Coronary artery (tissue), 2 donors: Measurements from ENCODE around the gene SPATA4.

Experiments used
- DNase-seq: peaks from one replicate; pipeline ENCODE4 v3.0.0-alpha.2; 2017; ENCODE audit warnings: low spot score
- H3K27ac ChIP-seq, 2 donors: fragments of 200-600 bp; sonication (generic); one replicate each; pipeline ENCODE4 v1.5.1; 2016 to 2019
- H3K4me3 ChIP-seq: fragments of 200-600 bp; sonication (generic); 2 replicates; pipeline ENCODE4 v1.5.1; 2016; ENCODE audit warnings: mild to moderate bottlenecking, moderate library complexity
- CTCF ChIP-seq: fragments of 200-600 bp; sonication (generic); IDR thresholded peaks from one replicate; pipeline ENCODE4 v1.5.1; 2019; ENCODE audit warnings: antibody characterized with exemption

Gene SPATA4

GRCh38 chr4:176185051-176185450 is 10.3 kb downstream of the SPATA4 start:
- DNase-seq, result no peak
- no peak for TF ChIP-seq CTCF

GRCh38 chr4:176163041-176163440 is 32.3 kb downstream of the SPATA4 start:
- DNase-seq, result no peak
- TF ChIP-seq CTCF, result no peak
- no peak overlapping the region for H3K4me3 ChIP-seq
- no peak overlapping the region for H3K27ac ChIP-seq

More at GRCh38 chr4:176185051-176185450, 10.3 kb downstream of the SPATA4 start:
- H3K4me3 ChIP-seq, result no peak overlapping the region
- H3K27ac ChIP-seq, result peak overlapping the region; percentile 55 to 64

GRCh38 chr4:176156656-176157055 is 38.7 kb downstream of the SPATA4 start:
- DNase-seq, result no peak
- Histone ChIP-seq H3K27ac (no peak overlapping the region), H3K4me3 (no peak overlapping the region)
- no peak for TF ChIP-seq CTCF

GRCh38 chr4:176153124-176153523 is 42.3 kb downstream of the SPATA4 start:
- TF ChIP-seq CTCF, result no peak
- DNase-seq, result no peak
- Histone ChIP-seq H3K27ac (no peak overlapping the region), H3K4me3 (no peak overlapping the region)

GRCh38 chr4:176150704-176151103 is 44.7 kb downstream of the SPATA4 start:
- DNase-seq, result no peak
- Histone ChIP-seq H3K4me3 (no peak overlapping the region), H3K27ac (no peak overlapping the region)
- no peak for TF ChIP-seq CTCF

GRCh38 chr4:176150356-176150682 is 45.1 kb downstream of the SPATA4 start:
- H3K27ac ChIP-seq, result no peak overlapping the region
- H3K4me3 ChIP-seq, result no peak overlapping the region
- DNase-seq, result no peak
- TF ChIP-seq CTCF, result peak; percentile 20

GRCh38 chr4:176149680-176150355 is 45.6 kb downstream of the SPATA4 start:
- no peak for DNase-seq
- Histone ChIP-seq H3K4me3 (no peak overlapping the region), H3K27ac (no peak overlapping the region)
- TF ChIP-seq CTCF, result no peak
